Lower leg skin (tissue), 3 donors: Measurements from ENCODE around the gene FBLN2.

Experiments used
- POLR2A ChIP-seq, 2 donors: fragments of 450-650 bp; IDR thresholded peaks; one replicate each; pipeline ENCODE4 v1.6.1; 2016 to 2017; ENCODE audit warnings: antibody characterized with exemption in 2 of 2, mild to moderate bottlenecking in 1 of 2, moderate library complexity in 1 of 2
- TF ChIP-seq, protein P1 (sequence below), 3 donors: fragments of 450-650 bp; IDR thresholded peaks; one replicate each; pipeline ENCODE4 v1.5.1; 2016; ENCODE audit warnings: antibody characterized with exemption in 3 of 3, mild to moderate bottlenecking in 3 of 3, moderate library complexity in 2 of 3

DNA sequence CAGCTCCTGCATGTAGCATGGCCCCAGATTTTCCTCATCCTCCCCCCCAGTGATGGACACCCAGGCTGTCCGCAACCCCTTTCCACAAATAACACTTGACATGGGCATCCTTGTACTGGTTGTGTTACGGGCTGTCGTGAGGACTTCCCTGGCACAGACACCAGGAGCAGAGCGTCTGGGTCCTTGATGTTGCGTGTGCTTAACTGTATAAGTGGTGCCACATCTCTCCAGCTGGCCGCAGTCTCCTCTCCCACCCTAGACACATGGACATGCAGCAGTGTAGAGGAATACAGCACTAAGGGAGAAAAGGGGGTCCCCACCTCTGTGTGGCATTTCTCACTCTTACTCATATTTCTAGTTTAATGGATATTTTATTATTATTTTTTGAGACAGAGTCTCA is 56.6 kb downstream of the FBLN2 start:
- no peak for TF ChIP-seq POLR2A (IDR thresholded peaks at IDR 0.05)
- TF ChIP-seq, protein P1, sequence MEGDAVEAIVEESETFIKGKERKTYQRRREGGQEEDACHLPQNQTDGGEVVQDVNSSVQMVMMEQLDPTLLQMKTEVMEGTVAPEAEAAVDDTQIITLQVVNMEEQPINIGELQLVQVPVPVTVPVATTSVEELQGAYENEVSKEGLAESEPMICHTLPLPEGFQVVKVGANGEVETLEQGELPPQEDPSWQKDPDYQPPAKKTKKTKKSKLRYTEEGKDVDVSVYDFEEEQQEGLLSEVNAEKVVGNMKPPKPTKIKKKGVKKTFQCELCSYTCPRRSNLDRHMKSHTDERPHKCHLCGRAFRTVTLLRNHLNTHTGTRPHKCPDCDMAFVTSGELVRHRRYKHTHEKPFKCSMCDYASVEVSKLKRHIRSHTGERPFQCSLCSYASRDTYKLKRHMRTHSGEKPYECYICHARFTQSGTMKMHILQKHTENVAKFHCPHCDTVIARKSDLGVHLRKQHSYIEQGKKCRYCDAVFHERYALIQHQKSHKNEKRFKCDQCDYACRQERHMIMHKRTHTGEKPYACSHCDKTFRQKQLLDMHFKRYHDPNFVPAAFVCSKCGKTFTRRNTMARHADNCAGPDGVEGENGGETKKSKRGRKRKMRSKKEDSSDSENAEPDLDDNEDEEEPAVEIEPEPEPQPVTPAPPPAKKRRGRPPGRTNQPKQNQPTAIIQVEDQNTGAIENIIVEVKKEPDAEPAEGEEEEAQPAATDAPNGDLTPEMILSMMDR (IDR thresholded peaks at IDR 0.05): no peak
